Measurements from ENCODE around the gene DNAJC21.

- TF ChIP-seq, protein P1, sequence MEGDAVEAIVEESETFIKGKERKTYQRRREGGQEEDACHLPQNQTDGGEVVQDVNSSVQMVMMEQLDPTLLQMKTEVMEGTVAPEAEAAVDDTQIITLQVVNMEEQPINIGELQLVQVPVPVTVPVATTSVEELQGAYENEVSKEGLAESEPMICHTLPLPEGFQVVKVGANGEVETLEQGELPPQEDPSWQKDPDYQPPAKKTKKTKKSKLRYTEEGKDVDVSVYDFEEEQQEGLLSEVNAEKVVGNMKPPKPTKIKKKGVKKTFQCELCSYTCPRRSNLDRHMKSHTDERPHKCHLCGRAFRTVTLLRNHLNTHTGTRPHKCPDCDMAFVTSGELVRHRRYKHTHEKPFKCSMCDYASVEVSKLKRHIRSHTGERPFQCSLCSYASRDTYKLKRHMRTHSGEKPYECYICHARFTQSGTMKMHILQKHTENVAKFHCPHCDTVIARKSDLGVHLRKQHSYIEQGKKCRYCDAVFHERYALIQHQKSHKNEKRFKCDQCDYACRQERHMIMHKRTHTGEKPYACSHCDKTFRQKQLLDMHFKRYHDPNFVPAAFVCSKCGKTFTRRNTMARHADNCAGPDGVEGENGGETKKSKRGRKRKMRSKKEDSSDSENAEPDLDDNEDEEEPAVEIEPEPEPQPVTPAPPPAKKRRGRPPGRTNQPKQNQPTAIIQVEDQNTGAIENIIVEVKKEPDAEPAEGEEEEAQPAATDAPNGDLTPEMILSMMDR (IDR thresholded peaks at IDR 0.05) = no peak
- no peak for TF ChIP-seq POLR2A (IDR thresholded peaks at IDR 0.05)
Measured at GRCh38 chr5:34913072-34913471, 16.3 kb upstream of the DNAJC21 start.

Data from heart left ventricle (tissue), 13 donors.